SK-N-SH (cell line): Measurements from ENCODE around the gene CSF2RB. TPM values are rescaled to one million over a fixed set of nuclear protein-coding genes. Genes with fewer than 3 reads are reported as not detected.

Experiments
- CTCF ChIA-PET: fragments of 300-600, 350-600 bp; formaldehyde crosslinking; extraction: SDS; loops from one replicate; lab custom pipeline; 2021; lab: Yijun Ruan, JAX
- POLR2A ChIA-PET: fragments of 350-600 bp; sonication (Branson Sonifier 250); formaldehyde crosslinking; extraction: SDS; loops from one replicate; lab custom pipeline; 2020; ENCODE audit warnings: antibody characterized with exemption, inconsistent platforms; lab: Yijun Ruan, JAX
- DNase-seq: peaks from one replicate; pipeline ENCODE4 v3.0.0; 2012
- H2AFZ ChIP-seq: fragments of 200-600 bp; sonication (generic); 2 replicates; pipeline ENCODE4 v1.8.1; 2016; ENCODE audit warnings: antibody characterized with exemption, mild to moderate bottlenecking, low read depth
- H3F3A ChIP-seq: fragments of 200-600 bp; sonication (generic); replicated peaks from 2 replicates; pipeline ENCODE3; 2016; ENCODE audit warnings: antibody characterized with exemption, mild to moderate bottlenecking; ENCODE audit not compliant: insufficient read depth
- H3K27ac ChIP-seq, 2 experiments: fragments of 200-500 bp in 1 of 2; fragments of 200-600 bp in 1 of 2; sonication (Bioruptor generic) in 1 of 2; sonication (generic), shearing (Covaris generic) in 1 of 2; 2 replicates each; pipeline versions ENCODE4 v1.5.1 to v1.6.1; 2014 to 2016; ENCODE audit warnings: low read depth in 2 of 2, inconsistent platforms in 1 of 2, low read length in 1 of 2, mild to moderate bottlenecking in 1 of 2, mixed read lengths in 1 of 2
- H3K27me3 ChIP-seq: fragments of 200-600 bp; sonication (generic), shearing (Covaris generic); 2 replicates; pipeline ENCODE4 v1.6.1; 2016; ENCODE audit warnings: mixed run types; ENCODE audit not compliant: insufficient read depth
- H3K36me3 ChIP-seq, 2 experiments: fragments of 200-500 bp in 1 of 2; fragments of 200-600 bp in 1 of 2; sonication (Bioruptor generic) in 1 of 2; sonication (generic) in 1 of 2; replicated peaks in 1 of 2; 2 replicates each; pipeline versions ENCODE3 to v1.5.1; 2014 to 2016; ENCODE audit warnings: low read length in 1 of 2, mild to moderate bottlenecking in 1 of 2; ENCODE audit not compliant: insufficient read depth in 2 of 2, control insufficient read depth in 1 of 2
- H3K4me1 ChIP-seq, 2 experiments: fragments of 200-500 bp in 1 of 2; fragments of 200-600 bp in 1 of 2; sonication (Bioruptor generic) in 1 of 2; sonication (generic), shearing (Covaris generic) in 1 of 2; 2 replicates each; pipeline versions ENCODE4 v1.5.1 to v1.6.1; 2014 to 2016; ENCODE audit warnings: low read depth in 1 of 2, low read length in 1 of 2, mixed run types in 1 of 2; ENCODE audit not compliant: insufficient read depth in 2 of 2, control insufficient read depth in 1 of 2
- H3K4me2 ChIP-seq: fragments of 200-600 bp; sonication (generic), shearing (Covaris generic); 2 replicates; pipeline ENCODE4 v1.6.1; 2017; ENCODE audit warnings: mixed run types
- H3K4me3 ChIP-seq, 2 experiments: fragments of 200-500 bp in 1 of 2; fragments of 200-600 bp in 1 of 2; sonication (Bioruptor generic) in 1 of 2; sonication (generic), shearing (Covaris generic) in 1 of 2; 2 replicates each; pipeline versions ENCODE4 v1.5.1 to v1.8.1; 2014 to 2016; ENCODE audit warnings: low read depth in 2 of 2, inconsistent platforms in 1 of 2, low read length in 1 of 2, mild to moderate bottlenecking in 1 of 2, mixed read lengths in 1 of 2, moderate library complexity in 1 of 2
- H3K79me2 ChIP-seq: fragments of 200-600 bp; sonication (generic); 2 replicates; pipeline ENCODE4 v1.8.1; 2017; ENCODE audit warnings: mild to moderate bottlenecking; ENCODE audit not compliant: insufficient read depth
- H3K9ac ChIP-seq: fragments of 200-600 bp; sonication (generic); 2 replicates; pipeline ENCODE4 v1.6.1; 2017; ENCODE audit warnings: mixed run types
- H3K9me2 ChIP-seq: fragments of 200-600 bp; sonication (generic); 2 replicates; pipeline ENCODE4 v1.6.1; 2017; ENCODE audit warnings: mixed run types
- H3K9me3 ChIP-seq: fragments of 200-600 bp; sonication (generic); 2 replicates; pipeline ENCODE4 v1.6.1; 2017; ENCODE audit warnings: mixed run types, mild to moderate bottlenecking, moderate library complexity
- H4K20me1 ChIP-seq: fragments of 200-600 bp; sonication (generic); 2 replicates; pipeline ENCODE4 v1.6.1; 2017; ENCODE audit warnings: mild to moderate bottlenecking, mixed run types; ENCODE audit not compliant: insufficient read depth
- ELF1 ChIP-seq: IDR thresholded peaks from 2 replicates; pipeline ENCODE4 v1.4.0; 2012
- EP300 ChIP-seq, 2 experiments: IDR thresholded peaks; 2 replicates each; pipeline versions ENCODE4 v1.4.0 to v1.6.1; 2012; ENCODE audit warnings: borderline replicate concordance in 1 of 2, low read depth in 1 of 2, low read length in 1 of 2
- EZH2phosphoT487 ChIP-seq: fragments of 200-600 bp; sonication (generic); IDR thresholded peaks from 2 replicates; pipeline ENCODE4 v1.6.1; 2017; ENCODE audit warnings: low read depth, mixed run types, mild to moderate bottlenecking, antibody characterized with exemption, moderate library complexity, borderline replicate concordance
- FOXJ3 ChIP-seq: sonication (generic); formaldehyde crosslinking; IDR thresholded peaks from 2 replicates; pipeline ENCODE4 v1.5.1; 2020; ENCODE audit warnings: mild to moderate bottlenecking, missing genetic modification reagents
- GABPA ChIP-seq: IDR thresholded peaks from 2 replicates; pipeline ENCODE4 v1.4.0; 2012; ENCODE audit warnings: low read depth, mild to moderate bottlenecking
- GATA2 ChIP-seq: sonication (generic); formaldehyde crosslinking; IDR thresholded peaks from 2 replicates; pipeline ENCODE4 v1.5.0; 2020; ENCODE audit warnings: mild to moderate bottlenecking, missing genetic modification reagents
- JUND ChIP-seq: IDR thresholded peaks from 2 replicates; pipeline ENCODE4 v1.4.0; 2012
- NFIC ChIP-seq: IDR thresholded peaks from 2 replicates; pipeline ENCODE4 v1.4.0; 2012; ENCODE audit warnings: borderline replicate concordance
- RXRA ChIP-seq: IDR thresholded peaks from 2 replicates; pipeline ENCODE4 v1.4.0; 2012; ENCODE audit warnings: low read depth, mild to moderate bottlenecking, borderline replicate concordance
- TAF1 ChIP-seq: IDR thresholded peaks from 2 replicates; pipeline ENCODE4 v1.6.1; 2012; ENCODE audit warnings: low read depth, mild to moderate bottlenecking, low read length, moderate library complexity, borderline replicate concordance
- YY1 ChIP-seq: IDR thresholded peaks from 2 replicates; pipeline ENCODE4 v1.4.0; 2012; ENCODE audit warnings: low read depth, mild to moderate bottlenecking
- WGBS: methylation state at CpG from one replicate; pipeline ENCODE4 v1.1.6; 2017; ENCODE audit warnings: low lambda C conversion rate; 5-methylcytosine and 5-hydroxymethylcytosine counted together
- polyA plus RNA-seq, 3 experiments: library from polyadenylated mRNA; depleted of rRNA; stranded (reverse); fragments of >200 nt; gene quantifications; 2 replicates each; pipeline ENCODE4 v1.2.3, GENCODE V29; 2012
- TF ChIP-seq, protein P1 (sequence below): IDR thresholded peaks from 2 replicates; pipeline ENCODE4 v1.4.0; 2012; ENCODE audit warnings: low read depth, borderline replicate concordance
- TF ChIP-seq, protein P2 (sequence below): IDR thresholded peaks from 2 replicates; pipeline ENCODE4 v1.4.0; 2012; ENCODE audit warnings: low read depth, borderline replicate concordance
- TF ChIP-seq, protein P3 (sequence below): IDR thresholded peaks from 2 replicates; pipeline ENCODE4 v1.6.1; 2012; ENCODE audit warnings: mild to moderate bottlenecking, low read depth, low read length, moderate library complexity
- TF ChIP-seq, protein P4 (sequence below): fragments of 150-350 bp; IDR thresholded peaks from 2 replicates; pipeline ENCODE4 v1.6.1; 2016; ENCODE audit warnings: mild to moderate bottlenecking, low read depth, low read length

Gene CSF2RB
- polyA plus RNA-seq, 1 of the 3 experiments (the other 2 are of a cell fraction), result not detected

DNA sequence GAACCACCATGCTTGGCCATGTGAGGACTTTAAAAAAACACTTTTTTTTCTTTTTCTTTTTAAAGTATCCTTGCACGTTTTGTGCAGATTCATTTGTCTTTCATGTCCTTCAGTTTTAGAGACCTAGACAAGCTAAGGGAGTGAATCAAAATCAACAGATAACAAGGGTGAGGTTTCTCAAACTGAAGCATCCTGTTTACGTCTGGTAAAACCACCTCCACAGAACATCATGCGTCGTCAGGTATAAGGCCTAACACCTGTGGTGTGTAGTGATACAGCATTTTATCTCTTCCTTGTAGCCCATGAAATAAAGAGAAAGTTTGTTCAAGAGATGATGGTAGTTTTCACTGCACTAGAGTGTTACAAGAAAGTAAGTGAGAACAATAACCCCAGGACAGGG, 26.3 kb upstream of the CSF2RB start (continued):
- TF ChIP-seq, protein P1, sequence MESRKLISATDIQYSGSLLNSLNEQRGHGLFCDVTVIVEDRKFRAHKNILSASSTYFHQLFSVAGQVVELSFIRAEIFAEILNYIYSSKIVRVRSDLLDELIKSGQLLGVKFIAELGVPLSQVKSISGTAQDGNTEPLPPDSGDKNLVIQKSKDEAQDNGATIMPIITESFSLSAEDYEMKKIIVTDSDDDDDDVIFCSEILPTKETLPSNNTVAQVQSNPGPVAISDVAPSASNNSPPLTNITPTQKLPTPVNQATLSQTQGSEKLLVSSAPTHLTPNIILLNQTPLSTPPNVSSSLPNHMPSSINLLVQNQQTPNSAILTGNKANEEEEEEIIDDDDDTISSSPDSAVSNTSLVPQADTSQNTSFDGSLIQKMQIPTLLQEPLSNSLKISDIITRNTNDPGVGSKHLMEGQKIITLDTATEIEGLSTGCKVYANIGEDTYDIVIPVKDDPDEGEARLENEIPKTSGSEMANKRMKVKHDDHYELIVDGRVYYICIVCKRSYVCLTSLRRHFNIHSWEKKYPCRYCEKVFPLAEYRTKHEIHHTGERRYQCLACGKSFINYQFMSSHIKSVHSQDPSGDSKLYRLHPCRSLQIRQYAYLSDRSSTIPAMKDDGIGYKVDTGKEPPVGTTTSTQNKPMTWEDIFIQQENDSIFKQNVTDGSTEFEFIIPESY, result no peak
- TF ChIP-seq JUND, result no peak
- TF ChIP-seq NFIC, result no peak

DNA sequence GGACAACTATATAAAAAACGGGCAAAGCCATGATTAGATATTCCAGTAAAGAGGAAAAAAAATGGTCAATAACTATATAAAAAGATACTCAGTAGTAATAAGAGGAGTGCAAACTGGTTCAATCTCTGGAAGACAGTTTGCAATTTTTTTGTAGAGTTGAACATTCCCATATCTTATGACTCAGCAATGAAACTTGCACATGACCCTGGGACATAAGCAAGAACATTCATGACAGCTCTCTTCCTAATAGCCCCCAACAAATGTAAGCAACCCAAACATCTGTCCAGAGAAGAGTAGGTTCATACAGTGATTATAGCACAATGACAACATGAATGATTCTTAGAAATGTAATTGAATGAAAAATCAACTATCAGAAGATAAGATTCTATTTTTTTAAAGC, 21.8 kb upstream of the CSF2RB start:
- H4K20me1 ChIP-seq, result no peaks in the 10 kb centered on the region
- no peak overlapping the region for H2AFZ ChIP-seq
- H3K4me1 ChIP-seq, result no peaks in the 10 kb centered on the region
- H3K27ac ChIP-seq, result no peak overlapping the region
- no peaks in the 10 kb centered on the region for H3K9me2 ChIP-seq
- POLR2A ChIA-PET, result no interaction called here
- H3K4me2 ChIP-seq, result no peak overlapping the region
- no peaks in the 10 kb centered on the region for H3K9me3 ChIP-seq
- 8% methylated on average over 1 of the region's 1 CpG for WGBS
- DNase-seq, result no peak
- H3K36me3 ChIP-seq, result no peaks in the 10 kb centered on the region
- H3K4me3 ChIP-seq, result no peak overlapping the region
- H3K9ac ChIP-seq, result no peak overlapping the region
- CTCF ChIA-PET, result interaction anchor here (2.8 kb wide), 1 partner anchor 35 kb away, joined by 10 read pairs; no protein-coding TSS in a partner anchor
- TF ChIP-seq, protein P2, sequence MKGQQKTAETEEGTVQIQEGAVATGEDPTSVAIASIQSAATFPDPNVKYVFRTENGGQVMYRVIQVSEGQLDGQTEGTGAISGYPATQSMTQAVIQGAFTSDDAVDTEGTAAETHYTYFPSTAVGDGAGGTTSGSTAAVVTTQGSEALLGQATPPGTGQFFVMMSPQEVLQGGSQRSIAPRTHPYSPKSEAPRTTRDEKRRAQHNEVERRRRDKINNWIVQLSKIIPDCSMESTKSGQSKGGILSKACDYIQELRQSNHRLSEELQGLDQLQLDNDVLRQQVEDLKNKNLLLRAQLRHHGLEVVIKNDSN, result no peak
- TF ChIP-seq GABPA (no peak), GATA2 (CRISPR knock-in tag) (no peak), TAF1 (no peak), ELF1 (no peak), FOXJ3 (CRISPR knock-in tag) (no peak), YY1 (no peak), RXRA (no peak), EP300 (IDR thresholded peaks at IDR 0.05; ENCODE audit: borderline replicate concordance in 1 of 2, low read depth in 1 of 2, low read length in 1 of 2) (no peak), EZH2phosphoT487 (no peak), NFIC (no peak)
- TF ChIP-seq, protein P3, sequence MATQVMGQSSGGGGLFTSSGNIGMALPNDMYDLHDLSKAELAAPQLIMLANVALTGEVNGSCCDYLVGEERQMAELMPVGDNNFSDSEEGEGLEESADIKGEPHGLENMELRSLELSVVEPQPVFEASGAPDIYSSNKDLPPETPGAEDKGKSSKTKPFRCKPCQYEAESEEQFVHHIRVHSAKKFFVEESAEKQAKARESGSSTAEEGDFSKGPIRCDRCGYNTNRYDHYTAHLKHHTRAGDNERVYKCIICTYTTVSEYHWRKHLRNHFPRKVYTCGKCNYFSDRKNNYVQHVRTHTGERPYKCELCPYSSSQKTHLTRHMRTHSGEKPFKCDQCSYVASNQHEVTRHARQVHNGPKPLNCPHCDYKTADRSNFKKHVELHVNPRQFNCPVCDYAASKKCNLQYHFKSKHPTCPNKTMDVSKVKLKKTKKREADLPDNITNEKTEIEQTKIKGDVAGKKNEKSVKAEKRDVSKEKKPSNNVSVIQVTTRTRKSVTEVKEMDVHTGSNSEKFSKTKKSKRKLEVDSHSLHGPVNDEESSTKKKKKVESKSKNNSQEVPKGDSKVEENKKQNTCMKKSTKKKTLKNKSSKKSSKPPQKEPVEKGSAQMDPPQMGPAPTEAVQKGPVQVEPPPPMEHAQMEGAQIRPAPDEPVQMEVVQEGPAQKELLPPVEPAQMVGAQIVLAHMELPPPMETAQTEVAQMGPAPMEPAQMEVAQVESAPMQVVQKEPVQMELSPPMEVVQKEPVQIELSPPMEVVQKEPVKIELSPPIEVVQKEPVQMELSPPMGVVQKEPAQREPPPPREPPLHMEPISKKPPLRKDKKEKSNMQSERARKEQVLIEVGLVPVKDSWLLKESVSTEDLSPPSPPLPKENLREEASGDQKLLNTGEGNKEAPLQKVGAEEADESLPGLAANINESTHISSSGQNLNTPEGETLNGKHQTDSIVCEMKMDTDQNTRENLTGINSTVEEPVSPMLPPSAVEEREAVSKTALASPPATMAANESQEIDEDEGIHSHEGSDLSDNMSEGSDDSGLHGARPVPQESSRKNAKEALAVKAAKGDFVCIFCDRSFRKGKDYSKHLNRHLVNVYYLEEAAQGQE, result no peak
- TF ChIP-seq, protein P4, sequence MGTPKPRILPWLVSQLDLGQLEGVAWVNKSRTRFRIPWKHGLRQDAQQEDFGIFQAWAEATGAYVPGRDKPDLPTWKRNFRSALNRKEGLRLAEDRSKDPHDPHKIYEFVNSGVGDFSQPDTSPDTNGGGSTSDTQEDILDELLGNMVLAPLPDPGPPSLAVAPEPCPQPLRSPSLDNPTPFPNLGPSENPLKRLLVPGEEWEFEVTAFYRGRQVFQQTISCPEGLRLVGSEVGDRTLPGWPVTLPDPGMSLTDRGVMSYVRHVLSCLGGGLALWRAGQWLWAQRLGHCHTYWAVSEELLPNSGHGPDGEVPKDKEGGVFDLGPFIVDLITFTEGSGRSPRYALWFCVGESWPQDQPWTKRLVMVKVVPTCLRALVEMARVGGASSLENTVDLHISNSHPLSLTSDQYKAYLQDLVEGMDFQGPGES, result no peak
- no peaks in the 10 kb centered on the region for H3K79me2 ChIP-seq
- no peaks in the 10 kb centered on the region; the same call in 1 of the 2 replicates for H3K27me3 ChIP-seq
- H3F3A ChIP-seq, result no peaks in the 10 kb centered on the region
